GM23248 (cell line): Measurements from ENCODE around the gene THAP8. TPM values are rescaled to one million over a fixed set of nuclear protein-coding genes. Genes with fewer than 3 reads are reported as not detected.

Experiments used
- DNase-seq: peaks from one replicate; pipeline ENCODE4 v3.0.0-alpha.2; 2015
- H2AFZ ChIP-seq: fragments of 200-600 bp; sonication (generic); 2 replicates; pipeline ENCODE4 v1.6.1; 2016; ENCODE audit warnings: antibody characterized with exemption
- H3F3A ChIP-seq: fragments of 200-600 bp; sonication (generic); 2 replicates; pipeline ENCODE4 v1.6.1; 2016; ENCODE audit warnings: mild to moderate bottlenecking, antibody characterized with exemption, mixed run types; ENCODE audit not compliant: insufficient read depth
- H3K27ac ChIP-seq: fragments of 200-600 bp; sonication (generic); 2 replicates; pipeline ENCODE4 v1.5.1; 2016; ENCODE audit warnings: mild to moderate bottlenecking
- H3K27me3 ChIP-seq: fragments of 200-600 bp; sonication (generic); replicated peaks from 2 replicates; pipeline ENCODE4 v1.6.1; 2016; ENCODE audit warnings: mild to moderate bottlenecking; ENCODE audit not compliant: insufficient read depth
- H3K36me3 ChIP-seq: fragments of 200-600 bp; sonication (generic); 2 replicates; pipeline ENCODE4 v1.6.1; 2016; ENCODE audit warnings: low read depth, mild to moderate bottlenecking
- H3K4me1 ChIP-seq: fragments of 200-600 bp; sonication (generic); 2 replicates; pipeline ENCODE4 v1.6.1; 2016; ENCODE audit warnings: mild to moderate bottlenecking; ENCODE audit not compliant: insufficient read depth
- H3K4me2 ChIP-seq: fragments of 200-600 bp; sonication (generic); one replicate; pipeline ENCODE4 v1.6.1; 2016; ENCODE audit warnings: mild to moderate bottlenecking; ENCODE audit not compliant: unreplicated experiment
- H3K4me3 ChIP-seq: fragments of 200-600 bp; sonication (generic); 2 replicates; pipeline ENCODE4 v1.5.1; 2016; ENCODE audit warnings: mild to moderate bottlenecking
- H3K79me2 ChIP-seq: fragments of 200-600 bp; sonication (generic); 2 replicates; pipeline ENCODE4 v1.6.1; 2016; ENCODE audit warnings: mild to moderate bottlenecking; ENCODE audit not compliant: insufficient read depth
- H3K9ac ChIP-seq: fragments of 200-600 bp; sonication (generic); 2 replicates; pipeline ENCODE4 v1.6.1; 2016; ENCODE audit warnings: mild to moderate bottlenecking
- H3K9me2 ChIP-seq: fragments of 200-600 bp; sonication (generic); 2 replicates; pipeline ENCODE4 v1.6.1; 2016; ENCODE audit warnings: mixed run types, mild to moderate bottlenecking, moderate library complexity; ENCODE audit not compliant: insufficient read depth
- H3K9me3 ChIP-seq: fragments of 200-600 bp; sonication (generic); one replicate; pipeline ENCODE4 v1.6.1; 2017; ENCODE audit warnings: low read depth
- H4K20me1 ChIP-seq: fragments of 200-600 bp; sonication (generic); 2 replicates; pipeline ENCODE4 v1.6.0; 2016; ENCODE audit not compliant: insufficient read depth
- EZH2 ChIP-seq: fragments of 200-600 bp; sonication (generic); IDR thresholded peaks from 2 replicates; pipeline ENCODE4 v1.6.1; 2018; ENCODE audit warnings: antibody characterized with exemption, mild to moderate bottlenecking; ENCODE audit not compliant: insufficient read depth, poor library complexity, severe bottlenecking
- EZH2phosphoT487 ChIP-seq: fragments of 200-600 bp; sonication (generic); IDR thresholded peaks from 2 replicates; pipeline ENCODE4 v1.6.1; 2018; ENCODE audit warnings: antibody characterized with exemption, moderate library complexity, mild to moderate bottlenecking, low read depth; ENCODE audit not compliant: insufficient read depth
- WGBS, 2 experiments: methylation state at CpG; one replicate each; pipeline ENCODE4 v1.1.6; 2015 to 2017; ENCODE audit warnings: low lambda C conversion rate in 2 of 2, low coverage in 1 of 2; ENCODE audit errors: missing lambda C conversion rate in 2 of 2; 5-methylcytosine and 5-hydroxymethylcytosine counted together
- in situ Hi-C: fragments of 300-500 bp; cut with MboI; formaldehyde crosslinking; loops from 2 replicates; pipeline ENCODE4 v1.15.0; 2020
- polyA plus RNA-seq: library from polyadenylated mRNA; unstranded; fragments of >200 nt; fragmentation: Nextera tagmentation; extraction: Ambion mirVana; gene quantifications from 2 replicates; pipeline ENCODE4 v1.2.1, GENCODE V29; 2016
- total RNA-seq: library from RNA; depleted of rRNA; stranded (reverse); fragments of >200 nt; shearing (Covaris generic); gene quantifications from 2 replicates; pipeline ENCODE4 v1.2.3, GENCODE V29; 2014

The THAP8 gene
- total and polyA plus RNA-seq, 2 experiments from 2014 or later: 3.8 to 12.8 TPM

DNA sequence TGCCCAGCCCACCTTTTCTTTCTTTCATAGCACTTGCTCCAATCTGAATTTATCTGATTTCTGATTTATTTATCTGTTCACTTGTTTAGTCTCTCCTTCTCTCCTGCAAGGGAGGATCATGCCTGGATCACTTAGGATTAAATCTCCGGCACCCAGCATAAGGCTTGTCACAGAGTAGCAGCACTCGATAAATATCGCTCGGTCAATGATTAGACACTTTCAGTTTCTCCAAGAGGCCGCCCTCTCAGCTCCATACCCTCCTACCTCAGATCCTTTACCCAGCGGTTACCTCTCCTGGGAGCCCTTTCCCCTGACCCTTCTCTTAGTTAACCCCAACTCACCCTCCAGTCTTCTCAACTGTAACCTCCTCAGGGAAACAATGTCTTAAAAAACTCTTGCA is 22.8 kb downstream of the THAP8 start:
- no peak overlapping the region for H3K9ac ChIP-seq
- H3K36me3 ChIP-seq: no peaks in the 10 kb centered on the region
- H3K79me2 ChIP-seq: peaks cover 7% of the 10 kb centered on the region; the same call in 1 of the 2 replicates
- H3K4me3 ChIP-seq: no peak overlapping the region
- peaks cover 8% of the 10 kb centered on the region for H3K4me1 ChIP-seq
- no peaks in the 10 kb centered on the region for H3K9me3 ChIP-seq
- no peaks in the 10 kb centered on the region for H3K9me2 ChIP-seq
- no peak overlapping the region for H2AFZ ChIP-seq
- H3F3A ChIP-seq: no peaks in the 10 kb centered on the region
- H3K27me3 ChIP-seq: no peaks in the 10 kb centered on the region
- no peaks in the 10 kb centered on the region for H4K20me1 ChIP-seq
- no peak overlapping the region for H3K27ac ChIP-seq
- WGBS, 2 experiments: 90 to 93% methylated on average over 6 of the region's 6 CpGs
- in situ Hi-C loops: no loop called here
- no peak for DNase-seq
- peak overlapping the region; percentile 85 for H3K4me2 ChIP-seq
- TF ChIP-seq EZH2phosphoT487: no peak
- TF ChIP-seq EZH2: no peak

DNA sequence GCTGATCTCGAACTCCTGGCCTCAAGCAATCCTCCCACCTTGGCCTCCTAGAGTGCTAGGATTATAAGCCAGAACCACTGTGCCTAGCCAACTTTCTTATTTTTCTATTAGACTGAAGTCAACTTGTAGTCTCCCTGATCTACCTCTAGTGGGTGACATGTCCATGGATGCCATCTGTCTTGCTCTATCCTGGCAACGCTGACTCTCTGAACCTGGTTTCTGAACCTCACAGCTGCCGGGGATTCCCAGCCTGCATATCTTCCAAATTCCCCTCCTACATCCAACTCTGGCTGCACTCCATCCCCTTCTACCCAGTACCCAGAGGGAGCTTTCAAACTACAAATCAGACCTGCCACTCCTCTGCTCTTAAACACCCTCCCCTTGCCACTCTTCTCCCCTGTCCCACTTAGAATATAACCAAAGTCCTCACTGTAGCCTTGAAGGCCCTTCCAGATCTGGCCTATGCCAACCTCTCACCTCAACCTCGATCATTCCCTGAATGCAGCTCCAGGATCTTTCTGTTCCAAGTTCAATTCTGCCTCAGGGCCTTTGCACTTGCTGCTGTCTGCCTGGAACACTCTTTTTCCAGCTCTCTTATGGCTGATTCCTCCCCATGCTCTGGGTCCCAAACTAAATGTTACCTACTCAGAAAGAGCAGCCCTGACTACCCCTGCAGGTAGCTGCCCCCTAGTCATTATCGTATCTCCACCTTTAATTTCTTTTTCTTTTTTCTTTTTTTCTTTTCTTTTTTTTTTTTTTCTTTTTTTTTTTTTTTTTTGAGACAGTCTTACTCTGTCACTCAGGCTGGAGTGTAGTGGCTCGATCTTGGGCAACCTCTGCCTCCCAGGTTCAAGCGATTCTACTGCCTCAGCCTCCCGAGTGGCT is 23.6 kb downstream of the THAP8 start:
- Histone ChIP-seq H3K9me2 (no peaks in the 10 kb centered on the region), H3K4me2 (no peak overlapping the region), H3K27ac (no peak overlapping the region), H3K4me1 (peaks cover 8% of the 10 kb centered on the region), H3K9me3 (no peaks in the 10 kb centered on the region), H2AFZ (no peak overlapping the region), H3K4me3 (no peak overlapping the region), H4K20me1 (no peaks in the 10 kb centered on the region), H3K79me2 (peaks cover 7% of the 10 kb centered on the region; the same call in 1 of the 2 replicates), H3F3A (no peaks in the 10 kb centered on the region), H3K36me3 (0 out of 2 replicates have a peak, but pooled peaks cover 3% of the 10 kb centered on the region), H3K9ac (no peak overlapping the region), H3K27me3 (no peaks in the 10 kb centered on the region)
- DNase-seq: peak; percentile 38
- in situ Hi-C loops: no loop called here
- WGBS, 2 experiments: 89 to 90% methylated on average over 8 of the region's 8 CpGs
- TF ChIP-seq EZH2phosphoT487 (no peak), EZH2 (no peak)

DNA sequence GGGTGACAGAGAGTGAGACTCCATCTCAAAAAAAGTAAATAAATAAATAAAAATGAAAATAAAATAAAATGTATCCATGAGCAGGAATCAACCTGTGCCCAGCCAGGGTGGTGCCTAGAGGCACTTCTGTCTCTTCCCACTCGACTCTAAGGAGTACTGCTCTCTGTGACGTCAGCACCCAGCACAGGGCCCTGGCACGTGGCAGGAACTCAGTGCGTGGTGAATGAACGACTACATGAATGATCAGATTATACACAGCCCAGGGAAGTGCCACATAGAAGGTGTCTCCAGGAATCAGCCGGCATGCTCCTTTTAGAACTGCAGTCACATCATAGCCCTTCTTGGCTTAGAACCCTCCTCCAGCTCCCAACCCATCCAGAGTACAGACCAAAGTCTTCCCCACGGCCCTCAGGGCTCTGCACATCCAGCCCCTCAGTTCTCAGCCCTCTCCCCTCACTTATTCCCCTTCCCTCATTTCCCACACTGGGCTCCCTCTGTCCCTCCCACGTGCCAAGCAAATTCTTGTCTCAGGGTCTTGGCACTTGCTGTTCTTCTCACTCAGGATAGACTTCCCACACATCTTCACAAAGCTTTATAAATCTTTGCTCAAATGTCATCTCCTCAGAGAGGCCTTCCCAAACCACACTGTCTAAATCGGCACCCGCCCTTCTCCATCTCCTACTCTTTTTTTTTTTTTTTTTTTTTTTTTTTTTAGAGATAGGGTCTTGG is 25.6 kb downstream of the THAP8 start:
- TF ChIP-seq EZH2phosphoT487 (no peak), EZH2 (no peak)

DNA sequence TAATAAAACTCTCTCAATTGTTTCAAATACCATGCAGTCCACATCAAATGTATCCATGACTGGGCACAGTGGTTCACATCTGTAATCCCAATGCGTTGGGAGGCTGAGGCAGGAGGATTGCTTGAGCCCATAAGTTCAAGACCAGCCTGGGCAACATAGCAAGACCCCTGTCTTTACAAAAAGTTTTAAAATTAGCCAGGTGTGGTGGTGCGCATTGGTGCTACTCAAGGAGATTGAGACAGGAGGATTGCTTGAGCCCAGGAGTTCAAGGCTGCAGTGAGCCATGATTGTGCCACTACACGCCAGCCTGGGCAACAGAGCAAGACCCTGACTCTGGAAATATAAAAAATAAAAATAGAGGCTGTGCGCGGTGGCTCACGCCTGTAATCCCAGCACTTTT is 26.4 kb downstream of the THAP8 start:
- no peaks in the 10 kb centered on the region for H3K27me3 ChIP-seq
- no peaks in the 10 kb centered on the region for H3F3A ChIP-seq
- H3K4me1 ChIP-seq: peaks cover 8% of the 10 kb centered on the region
- H3K4me2 ChIP-seq: no peak overlapping the region
- no peak for TF ChIP-seq EZH2phosphoT487
- TF ChIP-seq EZH2: no peak
- no peak overlapping the region for H3K9ac ChIP-seq
- H4K20me1 ChIP-seq: no peaks in the 10 kb centered on the region
- no peaks in the 10 kb centered on the region for H3K9me3 ChIP-seq
- no peak for DNase-seq
- no peak overlapping the region for H3K27ac ChIP-seq
- no peak overlapping the region for H2AFZ ChIP-seq
- peaks cover 7% of the 10 kb centered on the region; the same call in 1 of the 2 replicates for H3K79me2 ChIP-seq
- in situ Hi-C loops: no loop called here
- peaks cover 14% of the 10 kb centered on the region; the same call in 1 of the 2 replicates for H3K36me3 ChIP-seq
- H3K4me3 ChIP-seq: no peak overlapping the region
- H3K9me2 ChIP-seq: no peaks in the 10 kb centered on the region
- WGBS, 2 experiments: 96 to 98% methylated on average over 6 of the region's 6 CpGs

More for the DNA sequence above, 25.6 kb downstream of the THAP8 start:
- Histone ChIP-seq H4K20me1 (no peaks in the 10 kb centered on the region), H3F3A (no peaks in the 10 kb centered on the region), H3K4me2 (no peak overlapping the region), H3K27me3 (no peaks in the 10 kb centered on the region), H3K9me3 (no peaks in the 10 kb centered on the region), H2AFZ (no peak overlapping the region), H3K27ac (no peak overlapping the region), H3K9ac (no peak overlapping the region), H3K4me3 (no peak overlapping the region), H3K9me2 (no peaks in the 10 kb centered on the region), H3K79me2 (peaks cover 7% of the 10 kb centered on the region; the same call in 1 of the 2 replicates), H3K36me3 (0 out of 2 replicates have a peak, but pooled peaks cover 9% of the 10 kb centered on the region), H3K4me1 (peaks cover 8% of the 10 kb centered on the region)
- in situ Hi-C loops: no loop called here
- DNase-seq: no peak
- WGBS, 2 experiments: 75 to 78% methylated on average over 10 of the region's 10 CpGs
